GM12878 (cell line): ENCODE data around the gene PCSK2. TPM values are rescaled to one million over a fixed set of nuclear protein-coding genes. Genes with fewer than 3 reads are reported as not detected.

Experiments
- ATAC-seq: fragments of 200-7000 bp; cut with Tn5 transposase; 3 replicates; pipeline ENCODE4 v1.9.1; 2020; ENCODE audit warnings: mild to moderate bottlenecking, moderate library complexity
- BruUV-seq: library from RNA; stranded (reverse); fragments of 400-500 nt; replicated peaks from 2 replicates; lab custom pipeline; 2021; lab: Mats Ljungman, UMichigan
- CTCF ChIA-PET: fragments of 300-600 bp; sonication (Branson Sonifier 250); formaldehyde crosslinking; extraction: SDS; loops from one replicate; lab custom pipeline; 2021; ENCODE audit warnings: inconsistent platforms; lab: Yijun Ruan, JAX
- POLR2A ChIA-PET: fragments of 350-600 bp; formaldehyde crosslinking; extraction: SDS; loops from one replicate; lab custom pipeline; 2021; ENCODE audit warnings: inconsistent platforms; lab: Charles Lee
- RAD21 ChIA-PET: fragments of 300-600 bp; sonication (Branson Sonifier 250); formaldehyde crosslinking; loops from one replicate; lab custom pipeline; 2023; ENCODE audit warnings: antibody characterized with exemption; ENCODE audit not compliant: unreplicated experiment; lab: Charles Lee
- SMC1A ChIA-PET: fragments of 300-600 bp; sonication (Branson Sonifier 250); formaldehyde crosslinking; loops from one replicate; lab custom pipeline; 2023; ENCODE audit not compliant: unreplicated experiment, uncharacterized antibody; lab: Charles Lee
- DNase-seq: peaks from one replicate; pipeline ENCODE4 v3.0.0-alpha.2; 2011; ENCODE audit warnings: low read depth, low spot score
- FAIRE-seq: peaks from 3 replicates; lab custom pipeline; 2011; peaks lifted over from hg19 to GRCh38; lab: Jason Lieb, UNC
- H2AFZ ChIP-seq: 2 replicates; pipeline ENCODE4 v1.6.0; 2011; ENCODE audit warnings: low read depth, low read length, control low read depth; ENCODE audit not compliant: control insufficient read depth
- H3K27ac ChIP-seq: 2 replicates; pipeline ENCODE4 v1.5.1; 2011; ENCODE audit warnings: control low read depth; ENCODE audit not compliant: control insufficient read depth, insufficient read depth
- H3K27me3 ChIP-seq, 2 experiments: replicated peaks in 1 of 2; 2 replicates each; pipeline versions ENCODE4 v1.6.0 to v1.6.1; 2011; ENCODE audit warnings: low read length in 1 of 2; ENCODE audit not compliant: control insufficient read depth in 2 of 2, insufficient read depth in 2 of 2
- H3K36me3 ChIP-seq, 2 experiments: 2 replicates each; pipeline ENCODE4 v1.5.1; 2011; ENCODE audit warnings: low read length in 1 of 2; ENCODE audit not compliant: control insufficient read depth in 2 of 2, insufficient read depth in 2 of 2
- H3K4me1 ChIP-seq: 2 replicates; pipeline ENCODE4 v1.6.1; 2011; ENCODE audit warnings: mild to moderate bottlenecking, low read length, moderate library complexity, mixed read lengths; ENCODE audit not compliant: control insufficient read depth, insufficient read depth
- H3K4me2 ChIP-seq: 2 replicates; pipeline ENCODE4 v1.6.0; 2011; ENCODE audit warnings: control low read depth; ENCODE audit not compliant: control insufficient read depth, insufficient read depth
- H3K4me3 ChIP-seq: fragments of 200-600 bp; sonication (generic); 2 replicates; pipeline ENCODE4 v1.5.1; 2016
- H3K79me2 ChIP-seq: 2 replicates; pipeline ENCODE4 v1.6.0; 2011; ENCODE audit warnings: low read length; ENCODE audit not compliant: control insufficient read depth, insufficient read depth
- H3K9ac ChIP-seq: 2 replicates; pipeline ENCODE4 v1.8.0; 2011; ENCODE audit warnings: low read length, control low read depth, mixed read lengths; ENCODE audit not compliant: control insufficient read depth, insufficient read depth
- H3K9me3 ChIP-seq: replicated peaks from 3 replicates; pipeline ENCODE4 v1.5.1; 2011; ENCODE audit warnings: mild to moderate bottlenecking, low read length; ENCODE audit not compliant: control insufficient read depth, insufficient read depth
- H4K20me1 ChIP-seq: 2 replicates; pipeline ENCODE4 v1.6.0; 2011; ENCODE audit not compliant: control insufficient read depth, insufficient read depth
- BRCA1 ChIP-seq: IDR thresholded peaks from 2 replicates; pipeline ENCODE4 v1.6.1; 2011; ENCODE audit warnings: low read depth, low read length, improper control_type of control experiment
- CEBPB ChIP-seq, 2 experiments: fragments of 150-350 bp in 1 of 2; IDR thresholded peaks; 2 replicates each; pipeline ENCODE4 v1.6.1; 2012 to 2014; ENCODE audit warnings: low read depth in 2 of 2, low read length in 2 of 2, borderline replicate concordance in 1 of 2, inconsistent platforms in 1 of 2
- CHD4 ChIP-seq: fragments of 200-600 bp; sonication (generic); IDR thresholded peaks from 2 replicates; pipeline ENCODE4 v1.6.1; 2016; ENCODE audit warnings: mild to moderate bottlenecking
- CREM ChIP-seq: IDR thresholded peaks from 2 replicates; pipeline ENCODE4 v1.6.1; 2014; ENCODE audit warnings: antibody characterized with exemption, low read depth
- DPF2 ChIP-seq: fragments of 450-650 bp; IDR thresholded peaks from 2 replicates; pipeline ENCODE4 v1.6.1; 2017; ENCODE audit warnings: mild to moderate bottlenecking
- GABPA ChIP-seq: IDR thresholded peaks from 2 replicates; pipeline ENCODE4 v1.6.1; 2014; ENCODE audit warnings: antibody characterized with exemption, low read depth, mild to moderate bottlenecking, inconsistent platforms
- HDGF ChIP-seq: fragments of 450-650 bp; IDR thresholded peaks from 2 replicates; pipeline ENCODE4 v1.6.1; 2016; ENCODE audit warnings: antibody characterized with exemption
- LARP7 ChIP-seq: fragments of 450-650 bp; IDR thresholded peaks from 2 replicates; pipeline ENCODE4 v1.6.1; 2017; ENCODE audit warnings: mild to moderate bottlenecking
- MYC ChIP-seq: IDR thresholded peaks from 2 replicates; pipeline ENCODE4 v1.6.1; 2011; ENCODE audit warnings: mild to moderate bottlenecking, low read length, moderate library complexity, inconsistent platforms; ENCODE audit not compliant: insufficient read depth, insufficient replicate concordance, insufficient read length, severe bottlenecking
- NBN ChIP-seq: fragments of 450-650 bp; IDR thresholded peaks from 2 replicates; pipeline ENCODE4 v1.6.1; 2016
- NFYB ChIP-seq: IDR thresholded peaks from 2 replicates; pipeline ENCODE4 v1.6.1; 2011; ENCODE audit warnings: low read depth, mild to moderate bottlenecking, low read length, improper control_type of control experiment, moderate library complexity; ENCODE audit not compliant: insufficient read depth
- POLR2A ChIP-seq: IDR thresholded peaks from 2 replicates; pipeline ENCODE4 v1.6.1; 2011; ENCODE audit warnings: low read depth, mild to moderate bottlenecking, low read length
- POLR2AphosphoS5 ChIP-seq: IDR thresholded peaks from 2 replicates; pipeline ENCODE4 v1.6.1; 2011; ENCODE audit warnings: mild to moderate bottlenecking, low read length, inconsistent platforms
- RAD51 ChIP-seq: fragments of 450-650 bp; IDR thresholded peaks from 2 replicates; pipeline ENCODE4 v1.6.1; 2016; ENCODE audit warnings: moderate library complexity, mild to moderate bottlenecking, inconsistent platforms
- RB1 ChIP-seq: fragments of 450-650 bp; formaldehyde crosslinking; IDR thresholded peaks from 2 replicates; pipeline ENCODE4 v1.6.1; 2017; ENCODE audit warnings: mild to moderate bottlenecking, borderline replicate concordance
- RBBP5 ChIP-seq: fragments of 200-600 bp; sonication (generic); conservative IDR thresholded peaks from 2 replicates; pipeline ENCODE4 v1.6.1; 2016
- SUPT20H ChIP-seq: IDR thresholded peaks from 2 replicates; pipeline ENCODE4 v1.6.1; 2011; ENCODE audit warnings: low read depth, mild to moderate bottlenecking, low read length, moderate library complexity, borderline replicate concordance; ENCODE audit not compliant: control insufficient read depth
- ZNF217 ChIP-seq: fragments of 450-650 bp; IDR thresholded peaks from 2 replicates; pipeline ENCODE4 v1.6.1; 2017; ENCODE audit warnings: antibody characterized with exemption, mild to moderate bottlenecking
- ZNF24 ChIP-seq: fragments of 450-650 bp; IDR thresholded peaks from 2 replicates; pipeline ENCODE4 v1.6.1; 2017; ENCODE audit warnings: antibody characterized with exemption, mild to moderate bottlenecking
- WGBS: methylation state at CpG from one replicate; pipeline ENCODE4 v1.1.6; 2016; ENCODE audit warnings: low lambda C conversion rate; ENCODE audit not compliant: insufficient replicate concordance, insufficient coverage; ENCODE audit errors: missing lambda C conversion rate; 5-methylcytosine and 5-hydroxymethylcytosine counted together
- in situ Hi-C: fragments of 300-500 bp; cut with MboI; formaldehyde crosslinking; loops from 9 replicates; pipeline ENCODE4 v1.14.3; 2018; ENCODE audit warnings: mixed read lengths
- intact Hi-C: fragments of 100-400 bp; cut with micrococcal nuclease; formaldehyde crosslinking; loops from one replicate; pipeline ENCODE4 v1.14.2; 2022; ENCODE audit not compliant: unreplicated experiment
- polyA plus RNA-seq, 11 experiments: library from polyadenylated mRNA; depleted of rRNA in 4 of 11; unstranded in 6 of 11; stranded (reverse) in 5 of 11; fragments of >200 nt; fragmentation: Nextera tagmentation in 4 of 11; fragmentation: Illumina TruSeq in 1 of 11; extraction: Ambion mirVana in 4 of 11; extraction: Trizol in 1 of 11; gene quantifications; 1 replicate in 1 of 11; 2 replicates in 10 of 11; pipeline versions ENCODE4 v1.2.1 to v1.2.3, GENCODE V29; 2011 to 2016; ENCODE audit warnings: inconsistent platforms in 2 of 11, missing spikeins in 2 of 11, low read depth in 1 of 11
- total RNA-seq, 4 experiments: library from RNA; depleted of rRNA in 3 of 4; stranded (reverse); fragments of >200 nt in 3 of 4; fragmentation: Illumina TruSeq in 1 of 4; extraction: Trizol in 1 of 4; gene quantifications; 2 replicates each; pipeline versions ENCODE4 v1.2.1 to v1.2.3, GENCODE V29; 2013 to 2021
- TF ChIP-seq, protein P1 (sequence below), 3 experiments: IDR thresholded peaks in 2 of 3; conservative IDR thresholded peaks in 1 of 3; 2 replicates each; pipeline ENCODE4 v1.5.1; 2011; ENCODE audit warnings: low read depth in 3 of 3, low read length in 3 of 3, mild to moderate bottlenecking in 3 of 3, control low read depth in 2 of 3, moderate library complexity in 2 of 3, inconsistent platforms in 1 of 3, mixed read lengths in 1 of 3; ENCODE audit not compliant: control insufficient read depth in 2 of 3, insufficient read depth in 1 of 3; ENCODE audit errors: extremely low read depth in 1 of 3

PCSK2 gene
- total and polyA plus RNA-seq, 10 of the 15 experiments (the other 5 are each of a cell fraction or from before 2014, with no cell fraction given), result not detected

GRCh38 chr20:17282501-17282900 is 55.7 kb downstream of the PCSK2 start:
- ATAC-seq (no peak), DNase-seq (no peak), FAIRE-seq (no peak)
- no TSS peak for BruUV-seq
- Histone ChIP-seq H3K27me3 (no peaks in the 10 kb centered on the region), H3K9me3 (no peaks in the 10 kb centered on the region), H3K4me1 (no peaks in the 10 kb centered on the region), H3K36me3 (no peaks in the 10 kb centered on the region), H3K4me3 (no peak overlapping the region), H3K27ac (no peak overlapping the region), H2AFZ (no peak overlapping the region), H3K4me2 (no peak overlapping the region), H3K79me2 (no peaks in the 10 kb centered on the region), H3K9ac (no peak overlapping the region), H4K20me1 (no peaks in the 10 kb centered on the region)
- SMC1A ChIA-PET, result interaction anchor here (0.8 to 1.9 kb wide), 2 partner anchors 478 to 480 kb away, joined by 3 to 5 read pairs; no protein-coding TSS in a partner anchor
- in situ Hi-C loops, result no loop called here
- TF ChIP-seq RBBP5 (no peak), DPF2 (no peak), CHD4 (no peak), CEBPB (IDR thresholded peaks at IDR 0.05; ENCODE audit: borderline replicate concordance in 1 of 2, low read depth in 2 of 2, low read length in 2 of 2) (no peak), LARP7 (no peak), MYC (no peak), ZNF217 (no peak), GABPA (no peak), ZNF24 (no peak), NBN (no peak), CREM (no peak), POLR2A (no peak), HDGF (no peak), NFYB (no peak), BRCA1 (no peak), SUPT20H (no peak), POLR2AphosphoS5 (no peak), RAD51 (no peak), RB1 (no peak)
- TF ChIP-seq, protein P1, sequence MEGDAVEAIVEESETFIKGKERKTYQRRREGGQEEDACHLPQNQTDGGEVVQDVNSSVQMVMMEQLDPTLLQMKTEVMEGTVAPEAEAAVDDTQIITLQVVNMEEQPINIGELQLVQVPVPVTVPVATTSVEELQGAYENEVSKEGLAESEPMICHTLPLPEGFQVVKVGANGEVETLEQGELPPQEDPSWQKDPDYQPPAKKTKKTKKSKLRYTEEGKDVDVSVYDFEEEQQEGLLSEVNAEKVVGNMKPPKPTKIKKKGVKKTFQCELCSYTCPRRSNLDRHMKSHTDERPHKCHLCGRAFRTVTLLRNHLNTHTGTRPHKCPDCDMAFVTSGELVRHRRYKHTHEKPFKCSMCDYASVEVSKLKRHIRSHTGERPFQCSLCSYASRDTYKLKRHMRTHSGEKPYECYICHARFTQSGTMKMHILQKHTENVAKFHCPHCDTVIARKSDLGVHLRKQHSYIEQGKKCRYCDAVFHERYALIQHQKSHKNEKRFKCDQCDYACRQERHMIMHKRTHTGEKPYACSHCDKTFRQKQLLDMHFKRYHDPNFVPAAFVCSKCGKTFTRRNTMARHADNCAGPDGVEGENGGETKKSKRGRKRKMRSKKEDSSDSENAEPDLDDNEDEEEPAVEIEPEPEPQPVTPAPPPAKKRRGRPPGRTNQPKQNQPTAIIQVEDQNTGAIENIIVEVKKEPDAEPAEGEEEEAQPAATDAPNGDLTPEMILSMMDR (IDR thresholded peaks at IDR 0.05 in 2 of 3, conservative IDR thresholded peaks at IDR 0.05 in 1 of 3; ENCODE audit: control insufficient read depth in 2 of 3, extremely low read depth in 1 of 3, insufficient read depth in 1 of 3, low read depth in 3 of 3, low read length in 3 of 3), result no peak
- 68% methylated on average over 3 of the region's 3 CpGs for WGBS
- RAD21 ChIA-PET, result interaction anchor here (1.4 kb wide), 1 partner anchor 479 kb away, joined by 3 read pairs; no protein-coding TSS in a partner anchor
- intact Hi-C loops, result no loop called here
- CTCF ChIA-PET, result interaction anchor here (0.7 to 1.6 kb wide), 7 partner anchors 22 to 480 kb away, joined by 3 to 6 read pairs (median 3); no protein-coding TSS in a partner anchor
- POLR2A ChIA-PET, result no interaction called here
